Fibroblast of upper back skin (primary cell): Measurements from ENCODE around the gene KRT17.
"Not testable (repeated sequence)": the region's sequence is repeated elsewhere in the genome, so short reads cannot be mapped to it uniquely, and the experiment has no call there.

ENCODE experiments used
- DNase-seq: peaks from one replicate; pipeline ENCODE4 v3.0.0-alpha.2; 2013

The KRT17 gene

GRCh38 chr17:41633556-41634199 lies 9.3 kb upstream of the KRT17 start:
- DNase-seq = no peak

GRCh38 chr17:41632482-41633105 lies 8.2 kb upstream of the KRT17 start:
- DNase-seq = no peak

- no peak for DNase-seq
Observed at GRCh38 chr17:41631898-41632285, 7.5 kb upstream of the KRT17 start.

- DNase-seq = no peak
Observed at GRCh38 chr17:41631025-41631897, 6.9 kb upstream of the KRT17 start.

GRCh38 chr17:41629826-41630670 lies 5.7 kb upstream of the KRT17 start:
- DNase-seq = no peak

- DNase-seq = no peak
Observed at GRCh38 chr17:41629316-41629715, 4.9 kb upstream of the KRT17 start.

- DNase-seq = not testable (repeated sequence)
Observed at GRCh38 chr17:41628621-41629255, 4.4 kb upstream of the KRT17 start.

- not testable (repeated sequence) for DNase-seq
Observed at GRCh38 chr17:41628073-41628370, 3.6 kb upstream of the KRT17 start.

- DNase-seq = no peak
Observed at GRCh38 chr17:41627316-41628072, 3.1 kb upstream of the KRT17 start.

GRCh38 chr17:41626914-41627295 lies 2.5 kb upstream of the KRT17 start:
- DNase-seq = not testable (repeated sequence)

GRCh38 chr17:41626028-41626913 lies 1.9 kb upstream of the KRT17 start:
- not testable (repeated sequence) for DNase-seq

- DNase-seq = no peak
Observed at GRCh38 chr17:41625602-41626001, 1.2 kb upstream of the KRT17 start.

GRCh38 chr17:41623184-41623861 lies 1.1 kb downstream of the KRT17 start:
- not testable (repeated sequence) for DNase-seq

- not testable (repeated sequence) for DNase-seq
Observed at GRCh38 chr17:41622340-41623183, 1.8 kb downstream of the KRT17 start.

- DNase-seq = no peak
Observed at GRCh38 chr17:41621916-41622315, 2.5 kb downstream of the KRT17 start.

- DNase-seq = not testable (repeated sequence)
Observed at GRCh38 chr17:41621435-41621817, 2.9 kb downstream of the KRT17 start.

- peak; percentile 5 for DNase-seq
Observed at GRCh38 chr17:41620583-41621434, 3.6 kb downstream of the KRT17 start.

- DNase-seq = not testable (repeated sequence)
Observed at GRCh38 chr17:41619927-41620582, 4.3 kb downstream of the KRT17 start.
